NCI-H2029 (cell line): Measurements from ENCODE around the gene CCL11.
"Not testable (repeated sequence)": the region's sequence is repeated elsewhere in the genome, so short reads cannot be mapped to it uniquely, and the experiment has no call there.

Experiments
- DNase-seq: peaks from one replicate; lab custom pipeline; 2025; lab: John Stamatoyannopoulos, UW

Gene CCL11

DNA sequence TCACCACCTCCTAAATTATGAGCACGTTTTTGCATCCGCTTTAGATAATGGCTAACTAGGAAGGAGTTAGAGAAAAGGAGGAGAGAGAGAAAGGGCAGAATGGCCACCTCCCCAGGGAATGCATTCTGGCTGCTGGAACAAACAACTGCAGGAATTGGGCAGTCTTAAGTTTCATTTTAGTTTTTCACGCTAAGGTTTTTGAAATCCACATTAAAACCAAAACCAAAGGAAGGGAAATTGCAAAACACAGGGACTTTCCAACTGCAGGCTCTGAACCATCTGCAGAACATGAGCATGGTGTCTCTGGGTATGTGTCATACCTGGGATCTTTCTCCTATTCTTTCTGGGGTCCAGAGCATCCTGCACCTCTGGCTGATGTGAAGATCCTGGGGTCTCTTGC is 21.6 kb downstream of the CCL11 start:
- DNase-seq, result no peak

DNA sequence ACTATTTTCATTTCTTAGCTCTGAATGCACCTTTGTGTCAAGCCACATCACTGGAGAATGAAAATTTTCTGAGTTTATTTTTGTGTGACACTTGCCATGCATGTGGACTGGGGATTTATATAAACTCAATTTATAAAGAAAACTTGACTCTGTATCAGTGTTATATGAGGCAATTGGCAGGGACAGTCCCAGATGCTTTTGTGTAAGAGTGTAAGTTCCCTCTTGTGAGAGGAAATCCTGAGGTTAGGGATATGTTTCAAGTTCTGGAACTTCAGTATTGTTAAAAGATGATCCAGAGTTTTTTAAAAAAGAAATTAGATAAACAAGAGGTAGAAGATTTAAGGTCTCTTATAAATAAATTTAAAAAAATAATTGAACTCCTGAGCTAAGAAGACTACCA is 22.8 kb downstream of the CCL11 start:
- DNase-seq, result no peak

DNA sequence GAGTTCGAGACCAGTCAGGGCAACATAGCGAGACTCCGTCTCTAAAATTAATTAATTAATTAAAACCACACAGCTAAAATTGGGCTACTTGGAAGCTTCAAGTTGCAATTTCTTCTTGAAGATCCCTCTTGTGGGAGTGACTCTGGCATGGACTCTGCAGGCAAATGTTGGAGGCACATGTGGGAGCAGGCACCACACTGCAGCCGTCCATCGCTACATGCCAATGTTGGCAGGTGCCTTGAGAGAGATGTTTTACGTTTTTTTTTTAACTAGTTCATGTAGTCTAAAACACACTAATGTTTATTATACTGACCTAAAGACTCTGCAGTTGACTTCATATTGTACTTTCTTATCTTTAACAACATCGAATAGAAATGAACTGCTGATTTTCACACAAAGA is 25.7 kb downstream of the CCL11 start:
- DNase-seq, result no peak

DNA sequence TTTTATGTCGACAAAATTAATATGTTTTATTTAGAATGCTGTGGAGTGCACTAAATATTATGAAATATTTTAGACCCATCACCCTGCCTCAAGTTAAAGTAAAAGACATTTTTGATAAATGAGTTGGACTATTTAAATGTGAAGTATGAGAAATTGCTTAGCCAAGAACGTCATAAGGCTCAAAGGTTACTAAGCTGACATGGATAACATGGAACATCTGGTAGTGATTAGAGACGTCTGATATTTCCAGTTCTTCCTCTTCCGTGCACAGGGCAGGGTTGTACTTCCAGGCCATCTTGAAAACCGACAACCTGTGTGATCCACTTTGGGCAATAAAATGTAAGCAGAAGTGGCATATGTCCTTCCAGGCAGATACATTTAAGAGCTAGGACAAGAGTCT is 26.5 kb downstream of the CCL11 start:
- DNase-seq, result no peak

DNA sequence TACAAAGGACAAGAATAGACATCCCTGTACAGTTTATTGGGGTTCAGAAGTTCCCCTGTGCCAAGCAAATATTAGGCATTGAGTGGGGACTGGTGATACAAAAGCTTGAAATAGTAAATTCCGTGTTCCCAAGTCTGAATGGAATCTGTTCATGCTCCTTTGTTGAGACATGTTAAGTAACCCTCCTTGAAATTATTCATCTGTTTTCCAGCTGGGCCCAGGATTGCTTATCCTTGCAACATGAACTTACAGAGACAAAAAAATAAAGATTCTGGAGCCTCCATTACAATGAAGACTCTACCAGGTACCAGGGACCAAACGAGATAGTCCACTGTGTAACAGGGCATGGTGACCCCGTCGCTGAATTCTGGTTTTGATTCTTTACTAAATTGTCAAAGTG is 27.6 kb downstream of the CCL11 start:
- no peak for DNase-seq

DNA sequence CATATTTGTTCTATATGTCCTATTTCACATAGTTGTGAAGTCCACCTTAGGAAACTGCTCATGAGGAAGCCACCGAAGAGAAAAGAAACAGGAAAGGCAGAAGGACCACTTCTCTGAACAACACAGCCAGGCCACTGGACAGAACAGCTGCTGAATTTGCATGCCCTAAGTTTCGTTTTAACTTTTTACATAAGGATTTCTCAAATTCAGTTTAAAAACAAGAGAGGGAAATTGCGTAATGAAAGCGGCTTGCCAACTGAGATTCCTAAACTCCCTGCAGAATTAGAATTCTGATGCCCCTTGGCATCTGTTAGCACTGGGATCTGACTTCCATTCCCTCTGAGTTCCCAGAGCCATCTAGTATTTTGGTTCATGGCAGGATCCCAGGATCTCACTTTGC is 28.7 kb downstream of the CCL11 start:
- DNase-seq, result no peak

DNA sequence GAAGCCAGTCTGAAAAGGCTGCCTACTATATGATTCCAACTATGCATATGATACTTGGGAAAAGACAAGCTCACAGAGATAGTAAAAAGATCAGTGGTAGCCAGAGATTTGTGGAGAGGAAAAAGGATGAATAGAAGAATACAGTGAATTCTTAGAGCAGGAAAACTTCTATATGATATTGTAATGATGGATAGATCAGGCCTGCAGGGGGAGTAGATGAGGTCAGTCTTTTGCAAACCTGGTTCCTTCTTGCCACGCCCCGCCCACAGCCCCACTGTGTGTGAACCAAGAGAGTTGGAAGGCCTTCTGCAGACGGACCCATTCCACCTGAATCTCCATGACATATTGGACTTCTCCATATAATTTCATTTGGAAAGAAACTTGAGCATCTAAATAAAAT is 32.9 kb downstream of the CCL11 start:
- DNase-seq, result no peak

DNA sequence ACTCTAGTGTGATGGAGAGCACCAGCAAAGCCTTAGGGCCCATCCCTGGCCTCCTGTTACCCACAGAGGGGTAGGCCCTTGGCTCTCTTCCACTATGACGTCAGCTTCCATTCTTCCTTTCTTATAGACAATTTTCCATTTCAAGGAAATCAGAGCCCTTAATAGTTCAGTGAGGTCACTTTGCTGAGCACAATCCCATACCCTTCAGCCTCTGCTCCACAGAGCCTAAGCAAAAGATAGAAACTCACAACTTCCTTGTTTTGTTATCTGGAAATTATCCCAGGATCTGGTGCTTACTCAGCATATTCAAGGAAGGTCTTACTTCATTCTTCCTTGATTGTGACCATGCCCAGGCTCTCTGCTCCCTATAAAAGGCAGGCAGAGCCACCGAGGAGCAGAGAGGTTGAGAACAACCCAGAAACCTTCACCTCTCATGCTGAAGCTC is 33.5 kb downstream of the CCL11 start, which contains the start of gene CCL8:
Gene CCL8 (plus strand): TSS at position 397 of the 445 bp plus-strand sequence. CDS start 67 bp downstream, outside the sequence.
- no peak for DNase-seq

DNA sequence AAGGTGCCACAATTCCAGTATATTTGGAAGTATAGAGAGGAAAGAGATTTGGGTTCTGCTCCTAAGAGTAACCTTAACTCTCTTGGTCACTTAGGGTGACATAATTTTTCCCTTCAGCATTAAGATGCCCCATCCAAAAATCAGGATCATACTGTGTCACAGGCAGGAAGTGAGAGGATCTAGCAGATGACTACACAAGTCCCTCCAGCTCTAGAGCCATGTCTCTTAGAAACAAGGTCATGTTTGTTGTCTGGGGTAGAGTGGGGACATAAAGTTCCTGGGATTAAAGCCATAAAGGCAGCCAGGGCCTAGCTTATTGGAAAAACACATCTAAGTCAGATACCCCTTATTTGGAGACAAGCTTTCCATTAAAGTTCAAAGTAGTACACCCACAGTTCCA is 36.4 kb downstream of the CCL11 start:
- no peak for DNase-seq

DNA sequence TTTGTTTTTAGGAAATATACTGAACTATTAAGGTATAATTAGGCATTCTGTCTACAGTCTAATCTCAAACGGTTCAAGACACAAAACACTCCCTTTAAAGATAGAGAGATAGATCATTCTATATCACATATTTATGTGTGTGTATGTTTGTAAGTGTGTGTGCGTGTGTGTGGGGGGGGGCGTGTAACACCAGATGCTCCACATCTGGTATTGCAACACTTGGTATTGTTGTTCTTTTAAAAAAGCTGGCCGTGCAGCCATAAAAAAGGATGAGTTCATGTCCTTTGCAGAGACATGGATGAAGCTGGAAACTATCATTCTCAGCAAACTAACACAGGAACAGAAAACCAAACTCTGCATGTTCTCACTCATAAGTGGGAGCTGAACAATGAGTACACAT is 42.0 kb downstream of the CCL11 start:
- not testable (repeated sequence) for DNase-seq

DNA sequence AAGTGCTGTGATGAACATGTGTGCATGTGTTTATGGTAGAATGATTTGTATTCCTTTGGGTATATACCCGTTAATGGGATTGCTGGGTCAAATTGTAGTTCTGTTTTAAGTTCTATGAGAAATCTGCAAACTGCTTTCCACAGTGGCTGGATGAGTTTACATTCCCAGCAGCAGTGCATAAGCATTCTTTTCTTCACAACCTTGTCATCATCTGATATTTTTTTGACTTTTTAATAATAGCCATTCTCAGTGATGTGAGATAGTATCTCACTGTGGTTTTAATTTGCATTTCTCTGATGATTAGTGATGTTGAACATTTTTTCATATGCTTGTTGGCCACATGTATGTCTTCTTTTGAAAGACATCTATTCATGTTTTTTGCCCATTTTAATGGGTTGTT is 52.2 kb downstream of the CCL11 start:
- DNase-seq, result no peak
